ENCODE results near the gene MAP6D1. TPM values are rescaled to one million over a fixed set of nuclear protein-coding genes. Genes with fewer than 3 reads are reported as not detected.

Gene MAP6D1
- total RNA-seq, 2 experiments from 2014 or later, result 0.88 to 1.1 TPM

DNA sequence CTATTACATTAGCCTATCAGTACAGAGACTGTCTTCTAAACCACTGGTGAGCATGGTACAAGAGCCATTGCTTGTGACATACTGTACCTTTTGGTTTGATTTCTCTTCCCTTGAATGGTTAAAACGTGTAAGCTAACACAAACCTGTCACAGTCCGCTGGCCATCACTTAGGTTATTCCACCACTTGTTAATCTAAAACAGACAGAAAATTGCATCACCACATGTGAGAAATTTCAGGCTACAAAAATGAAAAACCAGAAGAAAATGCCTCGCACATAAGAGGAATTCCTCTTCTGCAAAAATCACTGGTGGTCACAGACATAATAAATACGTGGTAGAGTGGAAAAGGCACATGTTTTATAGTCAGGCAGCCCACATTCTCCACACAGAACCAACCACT is 37.2 kb upstream of the MAP6D1 start:
- H3K4me2 ChIP-seq (ENCODE audit: low read length), result no peak overlapping the region
- no peaks in the 10 kb centered on the region for H3K79me2 ChIP-seq (ENCODE audit: insufficient read depth, low read depth, low read length)
- BruUV-seq (replicated peaks), result no TSS peak
- H3K9me3 ChIP-seq (ENCODE audit: low read length), result no peaks in the 10 kb centered on the region
- CTCF ChIA-PET (ENCODE audit: unreplicated experiment), result no interaction called here
- H3K36me3 ChIP-seq (ENCODE audit: insufficient read depth, low read length), result peaks cover 88% of the 10 kb centered on the region
- H3K4me1 ChIP-seq (ENCODE audit: insufficient read depth, low read length, poor library complexity, severe bottlenecking), result no peaks in the 10 kb centered on the region
- DNase-seq (ENCODE audit: low spot score), result no peak
- TF ChIP-seq, protein P1, sequence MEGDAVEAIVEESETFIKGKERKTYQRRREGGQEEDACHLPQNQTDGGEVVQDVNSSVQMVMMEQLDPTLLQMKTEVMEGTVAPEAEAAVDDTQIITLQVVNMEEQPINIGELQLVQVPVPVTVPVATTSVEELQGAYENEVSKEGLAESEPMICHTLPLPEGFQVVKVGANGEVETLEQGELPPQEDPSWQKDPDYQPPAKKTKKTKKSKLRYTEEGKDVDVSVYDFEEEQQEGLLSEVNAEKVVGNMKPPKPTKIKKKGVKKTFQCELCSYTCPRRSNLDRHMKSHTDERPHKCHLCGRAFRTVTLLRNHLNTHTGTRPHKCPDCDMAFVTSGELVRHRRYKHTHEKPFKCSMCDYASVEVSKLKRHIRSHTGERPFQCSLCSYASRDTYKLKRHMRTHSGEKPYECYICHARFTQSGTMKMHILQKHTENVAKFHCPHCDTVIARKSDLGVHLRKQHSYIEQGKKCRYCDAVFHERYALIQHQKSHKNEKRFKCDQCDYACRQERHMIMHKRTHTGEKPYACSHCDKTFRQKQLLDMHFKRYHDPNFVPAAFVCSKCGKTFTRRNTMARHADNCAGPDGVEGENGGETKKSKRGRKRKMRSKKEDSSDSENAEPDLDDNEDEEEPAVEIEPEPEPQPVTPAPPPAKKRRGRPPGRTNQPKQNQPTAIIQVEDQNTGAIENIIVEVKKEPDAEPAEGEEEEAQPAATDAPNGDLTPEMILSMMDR (conservative IDR thresholded peaks at IDR 0.05; ENCODE audit: low read length), result no peak
- no peak for TF ChIP-seq EZH2phosphoT487 (IDR thresholded peaks at IDR 0.05; ENCODE audit: borderline replicate concordance, low read depth, low read length)
- no peak overlapping the region for H3K4me3 ChIP-seq (ENCODE audit: low read depth, low read length, poor library complexity, severe bottlenecking)
- H3K9me2 ChIP-seq (ENCODE audit: insufficient read depth, low read length), result no peaks in the 10 kb centered on the region
- intact Hi-C loops (cut with micrococcal nuclease; ENCODE audit: unreplicated experiment), result no loop called here
- H3K27ac ChIP-seq (ENCODE audit: low read depth, low read length, poor library complexity, severe bottlenecking), result no peak overlapping the region
- no peaks in the 10 kb centered on the region for H4K20me1 ChIP-seq (ENCODE audit: insufficient read depth, low read length)
- H2AFZ ChIP-seq (ENCODE audit: low read length), result no peak overlapping the region
- POLR2A ChIA-PET, result no interaction called here

DNA sequence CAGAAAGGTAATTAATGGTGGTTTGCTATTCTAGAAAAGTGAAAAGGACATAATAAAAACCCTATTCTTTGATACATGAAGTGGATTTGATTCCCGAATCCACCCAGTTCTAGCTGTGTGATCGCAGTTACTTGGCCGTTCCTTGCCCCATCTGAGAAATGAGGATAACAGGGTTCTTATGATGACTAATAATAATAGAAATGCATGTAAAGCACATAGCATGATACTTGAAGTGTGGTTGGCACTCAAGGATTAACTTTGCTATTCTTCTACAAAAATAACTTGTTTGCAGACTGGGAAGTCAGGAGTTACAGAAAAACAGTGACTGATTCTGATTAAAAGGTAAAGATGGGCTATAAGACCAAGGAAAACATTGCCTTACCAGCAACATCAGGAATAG is 32.5 kb upstream of the MAP6D1 start:
- Histone ChIP-seq H3K79me2 (ENCODE audit: insufficient read depth, low read depth, low read length) (no peaks in the 10 kb centered on the region), H3K36me3 (ENCODE audit: insufficient read depth, low read length) (peaks cover 88% of the 10 kb centered on the region), H3K4me1 (ENCODE audit: insufficient read depth, low read length, poor library complexity, severe bottlenecking) (no peaks in the 10 kb centered on the region), H3K9me3 (ENCODE audit: low read length) (no peaks in the 10 kb centered on the region), H3K4me3 (ENCODE audit: low read depth, low read length, poor library complexity, severe bottlenecking) (no peak overlapping the region), H3K4me2 (ENCODE audit: low read length) (no peak overlapping the region), H4K20me1 (ENCODE audit: insufficient read depth, low read length) (no peaks in the 10 kb centered on the region), H2AFZ (ENCODE audit: low read length) (no peak overlapping the region), H3K9me2 (ENCODE audit: insufficient read depth, low read length) (no peaks in the 10 kb centered on the region), H3K27ac (ENCODE audit: low read depth, low read length, poor library complexity, severe bottlenecking) (no peak overlapping the region)
- TF ChIP-seq, protein P1 (conservative IDR thresholded peaks at IDR 0.05; ENCODE audit: low read length), result no peak
- no peak for TF ChIP-seq EZH2phosphoT487 (IDR thresholded peaks at IDR 0.05; ENCODE audit: borderline replicate concordance, low read depth, low read length)
- no TSS peak for BruUV-seq (replicated peaks)
- ChIA-PET POLR2A (interaction anchor here (0.6 kb wide), 1 partner anchor 150 kb away, joined by 4 read pairs; no protein-coding TSS in a partner anchor), CTCF (ENCODE audit: unreplicated experiment) (no interaction called here)
- no peak for DNase-seq (ENCODE audit: low spot score)
- intact Hi-C loops (cut with micrococcal nuclease; ENCODE audit: unreplicated experiment), result no loop called here

- H4K20me1 ChIP-seq (ENCODE audit: insufficient read depth, low read length), result no peaks in the 10 kb centered on the region
- no peak overlapping the region for H2AFZ ChIP-seq (ENCODE audit: low read length)
- POLR2A ChIA-PET, result no interaction called here
- H3K79me2 ChIP-seq (ENCODE audit: insufficient read depth, low read depth, low read length), result no peaks in the 10 kb centered on the region
- H3K9me3 ChIP-seq (ENCODE audit: low read length), result no peaks in the 10 kb centered on the region
- H3K27ac ChIP-seq (ENCODE audit: low read depth, low read length, poor library complexity, severe bottlenecking), result no peak overlapping the region
- DNase-seq (ENCODE audit: low spot score), result no peak
- no peak for TF ChIP-seq EZH2phosphoT487 (IDR thresholded peaks at IDR 0.05; ENCODE audit: borderline replicate concordance, low read depth, low read length)
- TF ChIP-seq, protein P1 (conservative IDR thresholded peaks at IDR 0.05; ENCODE audit: low read length), result no peak
- CTCF ChIA-PET (ENCODE audit: unreplicated experiment), result no interaction called here
- no peak overlapping the region for H3K4me2 ChIP-seq (ENCODE audit: low read length)
- H3K4me3 ChIP-seq (ENCODE audit: low read depth, low read length, poor library complexity, severe bottlenecking), result no peak overlapping the region
- no peaks in the 10 kb centered on the region for H3K4me1 ChIP-seq (ENCODE audit: insufficient read depth, low read length, poor library complexity, severe bottlenecking)
- H3K9me2 ChIP-seq (ENCODE audit: insufficient read depth, low read length), result no peaks in the 10 kb centered on the region
- intact Hi-C loops (cut with micrococcal nuclease; ENCODE audit: unreplicated experiment), result no loop called here
- peaks cover 82% of the 10 kb centered on the region for H3K36me3 ChIP-seq (ENCODE audit: insufficient read depth, low read length)
- no TSS peak for BruUV-seq (replicated peaks)
These were observed 29.1 kb upstream of the MAP6D1 start for GRCh38 chr3:183854318-183855035.
